Measurements from ENCODE around the gene SDR42E2.
"Not testable (repeated sequence)": the region's sequence is repeated elsewhere in the genome, so short reads cannot be mapped to it uniquely, and the experiment has no call there.

The SDR42E2 gene

DNA sequence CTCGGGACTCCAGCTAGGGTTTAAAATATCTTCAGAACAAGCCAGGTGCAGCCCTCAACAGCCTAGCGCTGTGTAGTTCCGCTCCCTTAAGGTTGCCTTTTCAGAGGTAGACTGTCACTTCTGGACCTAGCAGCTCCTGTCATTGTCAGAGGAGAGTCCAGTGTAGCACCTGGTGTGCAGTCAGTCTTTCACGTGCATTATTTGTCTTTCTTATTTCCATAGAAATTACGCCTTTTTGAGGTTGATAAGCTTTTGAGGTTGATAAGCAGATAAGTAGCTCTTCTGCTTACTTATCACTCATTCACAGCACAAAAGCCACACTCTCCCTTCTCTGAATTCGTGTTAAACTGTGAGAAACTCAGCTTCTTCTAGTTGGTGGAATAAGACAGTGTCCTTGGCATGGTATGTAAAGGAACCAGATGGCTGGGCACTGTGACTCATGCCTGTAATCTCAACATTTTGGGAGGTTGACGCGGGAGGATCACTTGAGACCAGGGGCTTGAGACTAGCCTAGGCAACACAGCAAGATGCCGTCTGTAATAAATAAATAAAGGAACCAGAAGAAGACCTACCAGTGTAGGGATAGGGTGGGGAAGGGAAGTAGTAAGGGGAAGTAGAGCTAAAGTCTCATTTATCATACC is 54.0 kb downstream of the SDR42E2 start:
- DNase-seq = no peak

DNA sequence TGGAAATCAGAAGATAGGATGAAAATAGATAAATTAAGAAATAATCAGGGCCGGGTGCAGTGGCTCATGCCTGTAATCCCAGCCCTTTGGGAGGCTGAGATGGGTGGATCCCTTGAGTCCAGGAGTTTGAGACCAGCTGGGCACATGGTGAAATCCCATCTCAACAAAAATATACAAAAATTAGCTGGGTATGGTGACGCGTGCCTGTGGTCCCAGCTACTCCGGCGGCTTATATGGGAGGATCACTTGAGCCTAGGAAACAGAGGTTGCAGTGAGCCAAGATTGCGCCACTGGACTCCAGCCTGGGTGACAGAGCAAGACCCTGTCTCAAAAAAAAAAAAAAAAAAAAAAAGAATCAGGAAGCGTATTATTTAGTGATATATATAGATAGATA is 54.5 kb downstream of the SDR42E2 start:
- not testable (repeated sequence) for DNase-seq

- DNase-seq = no peak
Measured at GRCh38 chr16:22217890-22218730, 55.8 kb downstream of the SDR42E2 start.

GRCh38 chr16:22219389-22220068 is 57.2 kb downstream of the SDR42E2 start:
- DNase-seq = no peak

DNA sequence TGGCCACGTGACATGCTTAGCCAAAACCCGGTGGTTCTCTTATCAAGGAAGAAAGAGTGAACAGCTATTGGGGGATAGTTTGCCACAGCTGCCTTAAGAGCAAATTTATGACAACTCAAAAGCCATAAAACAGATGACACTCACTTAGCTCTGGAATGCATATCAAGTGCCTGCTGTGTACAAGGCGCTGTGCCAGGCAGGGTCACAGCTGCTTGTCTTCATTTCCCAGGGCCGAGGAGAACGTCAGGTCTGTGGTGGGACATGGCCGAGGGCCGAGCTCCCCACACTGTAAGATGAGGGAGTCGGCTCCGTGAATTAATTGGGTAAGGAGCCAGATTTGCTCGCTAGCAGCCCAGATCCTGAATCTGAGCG is 57.7 kb downstream of the SDR42E2 start:
- no peak for DNase-seq

GRCh38 chr16:22220714-22221113 is 58.4 kb downstream of the SDR42E2 start:
- no peak for DNase-seq

- no peak for DNase-seq
Measured at GRCh38 chr16:22222006-22222405, 59.7 kb downstream of the SDR42E2 start.

- no peak for DNase-seq
Measured at GRCh38 chr16:22222998-22223397, 60.7 kb downstream of the SDR42E2 start.

DNA sequence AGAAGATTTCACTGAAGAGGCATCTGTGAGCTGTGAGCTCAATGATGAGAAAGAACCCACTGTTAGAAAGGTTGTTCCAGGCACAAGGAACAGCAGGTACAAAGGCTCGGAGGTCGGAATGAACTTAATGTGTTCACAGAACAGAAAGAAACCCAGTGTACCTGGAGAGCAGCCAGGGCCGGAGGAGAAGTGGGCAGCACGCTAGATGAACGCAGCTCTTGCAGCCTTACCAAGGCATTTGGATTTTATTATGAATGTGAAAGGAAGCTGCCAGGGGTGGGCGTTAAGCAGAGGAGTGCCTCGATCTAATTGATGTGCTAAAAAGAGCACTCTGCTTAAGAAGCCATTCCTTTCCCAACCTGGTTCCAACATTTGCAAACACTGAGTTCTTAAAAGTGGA is 62.8 kb downstream of the SDR42E2 start:
- DNase-seq = no peak

DNA sequence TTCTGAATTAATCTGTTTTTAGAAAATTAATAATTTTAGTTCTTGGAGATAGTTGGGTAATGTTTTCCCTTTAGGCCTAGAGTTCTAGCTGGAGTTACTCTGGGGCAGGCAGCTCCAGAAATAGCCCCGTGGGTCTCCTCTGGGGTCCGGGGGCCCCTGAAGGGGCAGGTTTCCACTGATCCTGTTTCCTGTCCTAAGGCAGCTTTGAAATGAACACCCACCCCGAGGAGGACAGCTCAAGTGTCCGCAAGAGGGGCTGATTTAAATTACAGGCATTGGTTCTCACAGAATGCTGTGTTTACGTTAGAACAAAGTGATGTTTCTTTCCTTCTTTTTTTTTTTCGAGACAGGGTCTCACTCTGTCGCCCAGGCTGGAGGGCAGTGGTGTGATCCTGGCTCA is 67.6 kb downstream of the SDR42E2 start:
- no peak for DNase-seq

DNA sequence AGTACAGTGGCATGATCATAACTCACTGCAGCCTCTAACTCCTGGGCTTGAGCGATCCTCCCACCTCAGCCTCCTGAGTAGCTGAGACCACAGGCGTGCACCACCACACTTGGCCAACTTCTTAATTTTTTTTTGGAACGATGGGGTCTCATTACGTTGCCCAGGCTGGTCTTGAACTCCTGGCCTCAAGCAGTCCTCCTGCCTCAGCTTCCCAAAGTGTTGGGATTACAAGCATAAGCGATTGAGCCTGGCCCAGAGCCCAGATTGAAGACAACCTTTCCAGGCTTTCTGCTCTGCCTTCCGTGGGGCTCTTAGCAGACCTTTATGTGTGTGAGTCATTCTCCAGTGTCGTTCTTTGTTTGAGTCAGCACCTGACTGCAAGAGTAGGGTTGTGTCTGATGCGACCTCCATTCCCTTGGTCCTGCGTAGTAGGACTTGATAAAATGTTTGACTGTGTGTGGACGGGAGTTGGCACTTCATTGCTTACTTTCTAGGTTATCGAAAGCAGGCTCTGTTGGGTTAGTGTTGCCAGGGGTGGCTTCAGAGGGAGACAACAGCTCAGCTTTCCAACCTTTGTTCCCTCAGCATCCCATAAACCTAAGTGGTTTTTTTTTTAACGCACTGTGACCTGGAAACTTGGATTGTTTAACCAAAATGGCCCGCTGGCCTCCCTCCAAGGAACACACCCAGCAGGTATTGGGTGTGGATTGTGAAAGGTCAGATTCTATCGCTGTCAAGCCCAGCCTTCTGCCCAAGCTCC is 70.2 kb downstream of the SDR42E2 start:
- no peak for DNase-seq

DNA sequence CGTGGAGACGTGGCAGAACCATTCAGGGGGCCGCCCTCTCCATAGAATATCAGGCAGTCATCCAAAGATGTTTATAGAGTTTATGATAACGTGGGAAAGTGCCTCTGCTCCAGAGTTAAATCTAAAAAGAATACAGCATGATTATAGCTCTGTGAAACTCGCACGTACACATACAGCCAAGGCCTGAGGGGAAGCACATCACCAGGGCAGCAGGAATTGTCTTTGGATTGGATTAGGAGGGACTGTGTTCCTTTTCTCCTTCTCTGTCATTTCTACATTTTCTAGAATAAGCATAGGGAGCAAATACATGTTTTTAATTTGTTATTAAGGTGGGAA is 70.7 kb downstream of the SDR42E2 start:
- DNase-seq = no peak

- no peak for DNase-seq
Measured at GRCh38 chr16:22235839-22236745, 73.8 kb downstream of the SDR42E2 start.

DNA sequence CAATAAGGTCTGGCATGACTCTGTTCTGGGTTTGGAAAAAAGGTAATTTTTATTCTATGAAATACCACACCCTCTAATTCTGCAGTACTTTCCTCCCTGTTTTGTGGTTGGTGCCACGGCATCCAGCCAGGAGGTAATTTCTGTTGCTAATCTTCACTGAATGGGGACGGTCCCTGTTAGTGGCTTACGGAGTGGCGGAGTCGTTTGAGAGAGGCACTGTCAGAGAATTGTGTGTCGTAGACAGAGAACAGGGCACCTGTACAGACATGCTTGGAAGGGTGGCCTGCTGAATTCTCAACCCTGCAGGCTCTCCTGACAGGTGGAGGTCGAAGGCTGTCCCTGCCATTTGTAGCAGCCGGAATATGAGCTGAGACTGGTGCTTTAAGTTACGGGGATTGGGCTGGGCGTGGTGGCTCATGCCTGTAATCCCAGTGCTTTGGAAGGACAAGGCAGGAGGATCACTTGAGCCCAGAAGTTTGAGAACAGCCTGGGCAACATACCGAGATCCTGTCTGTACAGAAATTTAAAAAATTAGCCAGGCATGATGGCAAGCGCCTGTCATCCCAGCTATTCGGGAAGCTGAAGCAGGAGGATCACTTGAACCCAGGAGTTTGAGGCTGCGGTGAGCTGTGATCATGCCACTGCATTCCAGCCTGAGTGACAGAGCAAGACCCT is 77.0 kb downstream of the SDR42E2 start:
- DNase-seq = no peak

- DNase-seq = no peak
Measured at GRCh38 chr16:22240023-22240710, 77.9 kb downstream of the SDR42E2 start.

Measured in activated T-cell treated with anti-CD3 and anti-CD28 coated beads for 4 hours (primary cell).